Adrenal gland (tissue), 12 donors: ENCODE data around the gene THTPA. TPM values are rescaled to one million over a fixed set of nuclear protein-coding genes. Genes with fewer than 3 reads are reported as not detected.

Source experiments
- DNase-seq, 7 donors: peaks; one replicate each; pipeline ENCODE4 v3.0.0-alpha.2; 2019 to 2020
- H3K27ac ChIP-seq, 5 donors: fragments of 200-600 bp; sonication (generic) in 4 of 5; 1 replicate in 3 of 5; 2 replicates in 2 of 5; pipeline versions ENCODE4 v1.5.1 to v1.8.0; 2016 to 2020; ENCODE audit warnings: mild to moderate bottlenecking in 1 of 5
- H3K27me3 ChIP-seq: fragments of 200-600 bp; 2 replicates; pipeline ENCODE4 v1.8.0; 2021
- H3K36me3 ChIP-seq, 2 donors: fragments of 200-600 bp; replicated peaks in 1 of 2; 1 replicate in 1 of 2; 2 replicates in 1 of 2; pipeline versions ENCODE4 v1.5.1 to v1.8.0; 2018 to 2022
- H3K4me1 ChIP-seq, 2 donors: fragments of 200-600 bp; replicated peaks in 1 of 2; 1 replicate in 1 of 2; 2 replicates in 1 of 2; pipeline versions ENCODE4 v1.5.1 to v1.8.0; 2018 to 2021
- H3K4me3 ChIP-seq, 4 donors: fragments of 200-600 bp; sonication (generic) in 3 of 4; one replicate each; pipeline ENCODE4 v1.5.1; 2016 to 2018
- H3K9me3 ChIP-seq, 3 donors: fragments of 200-600 bp; sonication (generic) in 1 of 3; replicated peaks in 1 of 3; 1 replicate in 2 of 3; 2 replicates in 1 of 3; pipeline versions ENCODE4 v1.5.1 to v1.8.0; 2016 to 2021
- CTCF ChIP-seq, 6 experiments: fragments of 450-650 bp in 4 of 6; fragments of 200-600 bp in 2 of 6; sonication (generic) in 1 of 6; IDR thresholded peaks; 1 replicate in 5 of 6; 2 replicates in 1 of 6; pipeline versions ENCODE4 v1.5.1 to v1.8.0; 2016 to 2021; ENCODE audit warnings: antibody characterized with exemption in 6 of 6, mild to moderate bottlenecking in 2 of 6, moderate library complexity in 1 of 6
- POLR2A ChIP-seq, 2 donors: fragments of 450-650 bp; IDR thresholded peaks; one replicate each; pipeline ENCODE4 v1.6.1; 2017; ENCODE audit warnings: antibody characterized with exemption in 2 of 2, mild to moderate bottlenecking in 2 of 2, moderate library complexity in 1 of 2
- WGBS, 4 donors: extraction: QIAGEN DNeasy Blood & Tissue Kit in 2 of 4; methylation state at CpG; one replicate each; pipeline versions ENCODE4 v1.1.5 to v1.1.7; 2013 to 2017; 5-methylcytosine and 5-hydroxymethylcytosine counted together
- intact Hi-C, 2 donors: fragments of 100-400 bp; cut with DNase I; formaldehyde crosslinking; loops; one replicate each; pipeline versions ENCODE4 v1.14.1 to v1.15.0; 2022 to 2023
- polyA plus RNA-seq, 3 donors: library from polyadenylated mRNA; stranded (reverse); fragments of 200-250 nt in 2 of 3; fragments of 350-450 nt in 1 of 3; fragmentation: Illumina TruSeq in 1 of 3; extraction: RNeasy Lipid Tissue Mini Kit (QIAGEN cat#74804) in 1 of 3; gene quantifications; one replicate each; pipeline ENCODE4 v1.2.3, GENCODE V29; 2013 to 2014
- total RNA-seq, 9 donors: library from RNA; depleted of rRNA in 4 of 9; stranded (reverse); fragments of >200 nt in 4 of 9; fragments of 120-200 nt in 1 of 9; fragmentation: NEBNext Ultra II Directional in 1 of 9; extraction: Animal tissue kit (Norgen Biotek cat#: 25700) in 1 of 9; gene quantifications; one replicate each; pipeline versions ENCODE4 v1.1.0 to v1.2.4, GENCODE V29; 2013 to 2023
- donor health status: healthy with polysubstance abuse.
- donor health status: Bipolar disorder and iron deficiency.
- donor health status: DM: yes; HTN: yes; CAD: no.
- donor health status: DM: no; HTN: no; CAD: no.
- donor health status: DM: no; HTN: no; CAD: no.
- donor health status: DM: yes; HTN: yes; CAD: no.

Gene THTPA
- total and polyA plus RNA-seq, 12 donors, result 11.2 to 41.7 (median 27.2) TPM

- intact Hi-C loops, result loop anchor here (10.0 kb wide), 2 partner anchors 231 to 241 kb away; partner anchors contain the start of gene PABPN1 (in 1 of the 2)
- no peak overlapping the region for H3K4me3 ChIP-seq
- no peaks in the 10 kb centered on the region for H3K27me3 ChIP-seq
- WGBS, 4 donors, result 90 to 96% (median 94%) methylated on average over 6 to 10 of the region's 10 CpGs
- no peaks in the 10 kb centered on the region for H3K9me3 ChIP-seq
- no peak for TF ChIP-seq POLR2A (IDR thresholded peaks at IDR 0.05)
- TF ChIP-seq CTCF (IDR thresholded peaks at IDR 0.05), result no peak
- H3K4me1 ChIP-seq, result peaks cover 0 to 16% of the 10 kb centered on the region in 2 donors
- H3K27ac ChIP-seq, result peak overlapping the region in 1 of 5 donors; percentile 73
- no peak for DNase-seq
- H3K36me3 ChIP-seq, result peaks cover 0 to 25% of the 10 kb centered on the region in 2 donors
Measured at GRCh38 chr14:23566112-23566777, 10.2 kb downstream of the THTPA start.

DNA sequence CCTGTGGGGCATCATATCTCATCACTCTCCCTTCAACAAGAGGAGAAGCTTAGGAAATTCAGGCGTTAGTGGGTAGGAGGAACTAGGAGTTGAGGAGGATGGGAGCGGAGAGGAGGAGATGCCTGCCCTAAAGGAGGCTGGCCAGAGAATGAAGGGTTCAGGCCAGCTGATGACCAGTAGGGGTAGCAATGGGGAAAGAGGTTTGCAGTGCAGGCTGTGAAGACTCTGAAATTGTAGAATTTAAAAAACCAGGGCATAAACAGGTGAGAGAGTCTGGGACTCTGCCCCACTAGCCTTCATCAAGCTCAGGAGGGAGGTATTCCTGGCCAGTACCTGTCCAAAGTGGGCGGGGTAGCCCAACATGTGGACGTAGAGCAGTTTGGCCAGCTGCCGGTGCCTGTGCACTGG lies 10.7 kb downstream of the THTPA start:
- Histone ChIP-seq H3K4me1 (peaks cover 0 to 16% of the 10 kb centered on the region in 2 donors), H3K4me3 (peak overlapping the region in 2 of 4 donors; percentile 61 to 69), H3K9me3 (no peaks in the 10 kb centered on the region), H3K27me3 (no peaks in the 10 kb centered on the region), H3K27ac (peak overlapping the region in 3 of 5 donors; percentile 66 to 80 (median 73)), H3K36me3 (peaks cover 0 to 19% of the 10 kb centered on the region in 2 donors)
- intact Hi-C loops, result loop anchor here (10.0 kb wide), 2 partner anchors 232 to 242 kb away; partner anchors contain the start of gene PABPN1 (in 1 of the 2)
- 12 to 19% (median 18%) methylated on average over 5 of the region's 5 CpGs for WGBS, 4 donors
- DNase-seq, result no peak
- TF ChIP-seq POLR2A (IDR thresholded peaks at IDR 0.05), result no peak
- peak in 2 of 6 experiments; percentile 8 to 21 for TF ChIP-seq CTCF (IDR thresholded peaks at IDR 0.05)

DNA sequence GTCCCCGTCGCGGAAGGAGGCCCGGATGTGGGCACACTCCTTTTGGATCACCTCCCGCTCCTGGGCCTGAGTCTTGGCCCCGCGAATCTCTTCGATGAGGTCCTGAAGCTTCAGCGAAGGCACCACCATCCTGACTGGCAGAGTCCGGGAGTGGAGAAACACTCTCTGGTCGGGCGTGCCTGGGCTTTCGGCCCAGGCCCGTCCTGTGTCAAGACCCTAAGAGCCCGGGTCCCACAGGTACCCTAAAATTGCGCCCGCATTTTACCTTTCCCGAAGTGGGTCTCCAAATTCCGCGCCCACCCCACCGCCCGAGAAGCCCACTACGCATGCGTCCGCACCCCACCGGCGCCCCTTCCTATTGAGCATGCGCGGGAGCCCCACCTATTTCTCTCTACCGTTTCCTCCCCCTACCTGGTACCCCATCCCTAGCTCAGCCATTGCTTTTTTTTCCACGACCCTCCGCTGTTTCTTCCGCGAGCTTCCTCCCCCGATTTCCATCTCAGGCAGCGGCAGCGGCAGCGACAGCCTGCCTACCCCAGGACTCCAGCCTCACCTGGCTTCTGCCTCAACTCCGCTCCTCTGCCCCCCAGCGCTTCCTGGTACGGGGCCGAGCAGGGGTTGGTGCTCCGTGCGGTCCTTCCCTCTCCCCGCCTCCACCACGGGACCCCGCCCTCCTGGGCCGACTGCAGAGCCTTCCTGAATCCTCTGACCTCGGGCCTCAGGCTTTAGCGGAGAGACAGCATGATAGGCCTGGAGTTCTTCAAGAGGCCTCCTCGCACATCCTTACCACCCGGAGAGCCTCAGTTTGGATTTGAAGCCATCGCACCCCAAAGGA lies 11.3 kb downstream of the THTPA start, which contains the start of gene AP1G2:
Gene AP1G2 (minus strand): TSS at position 606 of the 835 bp plus-strand sequence. CDS start 477 bp downstream, at position 129.
- no peaks in the 10 kb centered on the region for H3K9me3 ChIP-seq
- peak; percentile 87 to 93 (median 91) for DNase-seq
- no peaks in the 10 kb centered on the region for H3K27me3 ChIP-seq
- no peak for TF ChIP-seq CTCF (IDR thresholded peaks at IDR 0.05)
- TF ChIP-seq POLR2A (IDR thresholded peaks at IDR 0.05), result peak in 1 of 2 donors; percentile 22
- peaks cover 0 to 16% of the 10 kb centered on the region in 2 donors for H3K4me1 ChIP-seq
- WGBS, 4 donors, result 1 to 2% (median 1%) methylated on average over 39 to 53 of the region's 53 CpGs
- peaks cover 0 to 13% of the 10 kb centered on the region in 2 donors for H3K36me3 ChIP-seq
- H3K27ac ChIP-seq, result peak within 1 kb of the TSS in 3 of 5 donors; percentile 66 to 80 (median 73)
- H3K4me3 ChIP-seq, result peak within 1 kb of the TSS in 3 of 4 donors; percentile 41 to 69 (median 61)
- intact Hi-C loops, result loop anchor here (10.0 kb wide), 2 partner anchors 233 to 243 kb away; partner anchors contain the start of gene PABPN1 (in 1 of the 2)
